HepG2 (cell line): Measurements from ENCODE around the gene CDC42SE1. TPM values are rescaled to one million over a fixed set of nuclear protein-coding genes. Genes with fewer than 3 reads are reported as not detected.

Source experiments
- CTCF ChIP-seq: sonication (generic); formaldehyde crosslinking; IDR thresholded peaks from 2 replicates; pipeline ENCODE4 v1.5.0; 2020; ENCODE audit warnings: mild to moderate bottlenecking, missing genetic modification reagents, moderate library complexity
- EP300 ChIP-seq, 3 experiments: sonication (generic) in 1 of 3; formaldehyde crosslinking in 1 of 3; IDR thresholded peaks; 2 replicates each; pipeline versions ENCODE4 v1.5.1 to v1.6.1; 2011 to 2020; ENCODE audit warnings: low read depth in 2 of 3, low read length in 2 of 3, borderline replicate concordance in 1 of 3, improper control_type of control experiment in 1 of 3, mild to moderate bottlenecking in 1 of 3, missing genetic modification reagents in 1 of 3, moderate library complexity in 1 of 3
- ESRRA ChIP-seq: sonication (generic); formaldehyde crosslinking; IDR thresholded peaks from 2 replicates; pipeline ENCODE4 v1.5.1; 2020; ENCODE audit warnings: mild to moderate bottlenecking, low read depth, missing genetic modification reagents
- HNF4G ChIP-seq, 2 experiments: sonication (generic) in 1 of 2; formaldehyde crosslinking in 1 of 2; IDR thresholded peaks; 2 replicates each; pipeline versions ENCODE4 v1.4.0 to v1.6.1; 2011 to 2020; ENCODE audit warnings: borderline replicate concordance in 2 of 2, low read depth in 2 of 2, mild to moderate bottlenecking in 2 of 2, low read length in 1 of 2, missing genetic modification reagents in 1 of 2, moderate library complexity in 1 of 2
- MAFK ChIP-seq, 2 experiments: IDR thresholded peaks in 1 of 2; conservative IDR thresholded peaks in 1 of 2; 2 replicates each; pipeline ENCODE4 v1.6.1; 2011; ENCODE audit warnings: improper control_type of control experiment in 2 of 2, low read length in 2 of 2
- PCBP2 ChIP-seq: fragments of 200-400 bp; formaldehyde crosslinking; optimal IDR thresholded peaks from 2 replicates; pipeline ENCODE3; 2018; ENCODE audit warnings: low read length, low read depth; ENCODE audit not compliant: poor library complexity, severe bottlenecking
- RFXANK ChIP-seq: IDR thresholded peaks from 2 replicates; pipeline ENCODE4 v1.6.1; 2016
- SOX5 ChIP-seq: IDR thresholded peaks from 2 replicates; pipeline ENCODE4 v1.6.1; 2016; ENCODE audit warnings: borderline replicate concordance
- ZBTB3 ChIP-seq: sonication (generic); formaldehyde crosslinking; IDR thresholded peaks from 2 replicates; pipeline ENCODE4 v1.4.0; 2020; ENCODE audit warnings: low read depth, mild to moderate bottlenecking, moderate library complexity, missing genetic modification reagents, borderline replicate concordance
- ZNF124 ChIP-seq: sonication (generic); formaldehyde crosslinking; IDR thresholded peaks from 2 replicates; pipeline ENCODE4 v1.4.0; 2020; ENCODE audit warnings: missing genetic modification reagents
- ZNF274 ChIP-seq: sonication (generic); formaldehyde crosslinking; IDR thresholded peaks from 2 replicates; pipeline ENCODE4 v1.5.1; 2020; ENCODE audit warnings: mild to moderate bottlenecking, missing genetic modification reagents
- ZNF296 ChIP-seq: sonication (generic); formaldehyde crosslinking; conservative IDR thresholded peaks from 2 replicates; pipeline ENCODE4 v1.5.0; 2020; ENCODE audit warnings: mild to moderate bottlenecking, missing genetic modification reagents
- polyA plus RNA-seq, 8 experiments: library from polyadenylated mRNA; depleted of rRNA in 3 of 8; stranded (reverse) in 7 of 8; unstranded in 1 of 8; fragments of >200 nt; fragmentation: Illumina TruSeq in 4 of 8; extraction: Trizol in 4 of 8; gene quantifications; 2 replicates each; pipeline versions ENCODE4 v1.2.1 to v1.2.3, GENCODE V29; 2011 to 2016; ENCODE audit warnings: low read depth in 4 of 8, missing spikeins in 1 of 8, mixed read lengths in 1 of 8; ENCODE audit not compliant: insufficient read depth in 1 of 8
- total RNA-seq, 5 experiments: library from RNA; depleted of rRNA; stranded (reverse); fragments of >200 nt; fragmentation: Illumina TruSeq; extraction: Trizol; gene quantifications; 2 replicates each; pipeline ENCODE4 v1.2.3, GENCODE V29; 2016; ENCODE audit warnings: low read depth in 1 of 5
- TF ChIP-seq, protein P1 (sequence below): IDR thresholded peaks from 2 replicates; pipeline ENCODE4 v1.4.0; 2020; ENCODE audit warnings: mild to moderate bottlenecking, missing genetic modification reagents
- TF ChIP-seq, protein P2 (sequence below): sonication (generic); formaldehyde crosslinking; IDR thresholded peaks from 2 replicates; pipeline ENCODE4 v1.4.0; 2020; ENCODE audit warnings: missing genetic modification reagents
- TF ChIP-seq, protein P3 (sequence below): sonication (generic); formaldehyde crosslinking; IDR thresholded peaks from 2 replicates; pipeline ENCODE4 v1.5.0; 2020; ENCODE audit warnings: mild to moderate bottlenecking, missing genetic modification reagents

Gene CDC42SE1
- total and polyA plus RNA-seq, 2 of the 13 experiments (the other 11 are each of a cell fraction or from before 2014, with no cell fraction given) = 17.6 to 17.9 TPM

DNA sequence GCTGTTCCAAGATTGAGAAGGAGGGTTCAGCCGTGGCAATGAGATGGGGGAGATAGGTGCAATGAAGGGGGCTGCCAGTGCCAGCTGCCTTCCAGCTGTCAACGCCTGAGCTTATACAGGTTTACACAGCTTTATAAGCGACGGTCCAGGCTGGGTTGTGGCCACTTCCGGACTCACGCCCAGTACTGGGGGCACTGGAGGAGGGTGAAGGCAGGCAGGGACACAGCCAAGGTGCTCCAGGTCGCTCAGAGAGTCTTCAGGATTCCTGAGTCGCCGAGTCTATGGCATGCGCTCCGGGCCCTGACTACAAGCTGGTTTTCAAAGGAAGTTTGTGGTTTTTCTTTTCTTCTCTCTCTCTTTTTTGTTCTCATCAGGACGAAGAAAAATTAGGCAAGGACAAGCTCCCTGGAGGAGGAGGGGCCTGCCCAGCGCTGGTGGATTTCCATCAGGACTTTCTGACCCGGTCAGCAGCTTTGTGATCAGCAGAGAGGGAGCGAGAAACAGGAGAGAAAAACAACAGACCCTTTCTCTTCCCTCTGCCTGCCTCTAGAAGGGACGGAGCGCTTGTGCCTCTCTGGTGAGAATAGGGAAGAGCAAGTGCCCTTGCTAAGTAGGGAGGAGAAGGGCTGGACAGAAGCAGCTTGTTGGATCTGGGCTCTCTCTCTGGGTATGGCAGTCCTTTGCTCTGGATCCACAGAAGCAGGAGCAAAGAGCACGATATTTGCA, 52.9 kb downstream of the CDC42SE1 start, which contains the start of gene MINDY1 (continued):
- peak; percentile 72 for TF ChIP-seq CTCF (CRISPR knock-in tag)
- peak; percentile 79; the same call in 1 of the 2 replicates for TF ChIP-seq ZNF274 (CRISPR knock-in tag)
- TF ChIP-seq, protein P1, sequence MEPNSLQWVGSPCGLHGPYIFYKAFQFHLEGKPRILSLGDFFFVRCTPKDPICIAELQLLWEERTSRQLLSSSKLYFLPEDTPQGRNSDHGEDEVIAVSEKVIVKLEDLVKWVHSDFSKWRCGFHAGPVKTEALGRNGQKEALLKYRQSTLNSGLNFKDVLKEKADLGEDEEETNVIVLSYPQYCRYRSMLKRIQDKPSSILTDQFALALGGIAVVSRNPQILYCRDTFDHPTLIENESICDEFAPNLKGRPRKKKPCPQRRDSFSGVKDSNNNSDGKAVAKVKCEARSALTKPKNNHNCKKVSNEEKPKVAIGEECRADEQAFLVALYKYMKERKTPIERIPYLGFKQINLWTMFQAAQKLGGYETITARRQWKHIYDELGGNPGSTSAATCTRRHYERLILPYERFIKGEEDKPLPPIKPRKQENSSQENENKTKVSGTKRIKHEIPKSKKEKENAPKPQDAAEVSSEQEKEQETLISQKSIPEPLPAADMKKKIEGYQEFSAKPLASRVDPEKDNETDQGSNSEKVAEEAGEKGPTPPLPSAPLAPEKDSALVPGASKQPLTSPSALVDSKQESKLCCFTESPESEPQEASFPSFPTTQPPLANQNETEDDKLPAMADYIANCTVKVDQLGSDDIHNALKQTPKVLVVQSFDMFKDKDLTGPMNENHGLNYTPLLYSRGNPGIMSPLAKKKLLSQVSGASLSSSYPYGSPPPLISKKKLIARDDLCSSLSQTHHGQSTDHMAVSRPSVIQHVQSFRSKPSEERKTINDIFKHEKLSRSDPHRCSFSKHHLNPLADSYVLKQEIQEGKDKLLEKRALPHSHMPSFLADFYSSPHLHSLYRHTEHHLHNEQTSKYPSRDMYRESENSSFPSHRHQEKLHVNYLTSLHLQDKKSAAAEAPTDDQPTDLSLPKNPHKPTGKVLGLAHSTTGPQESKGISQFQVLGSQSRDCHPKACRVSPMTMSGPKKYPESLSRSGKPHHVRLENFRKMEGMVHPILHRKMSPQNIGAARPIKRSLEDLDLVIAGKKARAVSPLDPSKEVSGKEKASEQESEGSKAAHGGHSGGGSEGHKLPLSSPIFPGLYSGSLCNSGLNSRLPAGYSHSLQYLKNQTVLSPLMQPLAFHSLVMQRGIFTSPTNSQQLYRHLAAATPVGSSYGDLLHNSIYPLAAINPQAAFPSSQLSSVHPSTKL (CRISPR knock-in tag) = peak; percentile 50; the same call in 1 of the 2 replicates
- TF ChIP-seq HNF4G (IDR thresholded peaks at IDR 0.05; ENCODE audit: borderline replicate concordance, low read depth, low read length) = peak; percentile 2; the same call in 1 of the 2 replicates
- TF ChIP-seq HNF4G (CRISPR knock-in tag; IDR thresholded peaks at IDR 0.05; ENCODE audit: borderline replicate concordance, low read depth) = no peak
- 0 out of 2 replicates have a peak, but pooled peaks have one; percentile 39 for TF ChIP-seq ZNF124 (CRISPR knock-in tag)
- TF ChIP-seq ZBTB3 = 0 out of 2 replicates have a peak, but pooled peaks have one; percentile 9
- 0 out of 2 replicates have a peak, but pooled peaks have one; percentile 38 for TF ChIP-seq RFXANK
- TF ChIP-seq ZNF296 = peak; percentile 74; the same call in 1 of the 2 replicates
- TF ChIP-seq, protein P2, sequence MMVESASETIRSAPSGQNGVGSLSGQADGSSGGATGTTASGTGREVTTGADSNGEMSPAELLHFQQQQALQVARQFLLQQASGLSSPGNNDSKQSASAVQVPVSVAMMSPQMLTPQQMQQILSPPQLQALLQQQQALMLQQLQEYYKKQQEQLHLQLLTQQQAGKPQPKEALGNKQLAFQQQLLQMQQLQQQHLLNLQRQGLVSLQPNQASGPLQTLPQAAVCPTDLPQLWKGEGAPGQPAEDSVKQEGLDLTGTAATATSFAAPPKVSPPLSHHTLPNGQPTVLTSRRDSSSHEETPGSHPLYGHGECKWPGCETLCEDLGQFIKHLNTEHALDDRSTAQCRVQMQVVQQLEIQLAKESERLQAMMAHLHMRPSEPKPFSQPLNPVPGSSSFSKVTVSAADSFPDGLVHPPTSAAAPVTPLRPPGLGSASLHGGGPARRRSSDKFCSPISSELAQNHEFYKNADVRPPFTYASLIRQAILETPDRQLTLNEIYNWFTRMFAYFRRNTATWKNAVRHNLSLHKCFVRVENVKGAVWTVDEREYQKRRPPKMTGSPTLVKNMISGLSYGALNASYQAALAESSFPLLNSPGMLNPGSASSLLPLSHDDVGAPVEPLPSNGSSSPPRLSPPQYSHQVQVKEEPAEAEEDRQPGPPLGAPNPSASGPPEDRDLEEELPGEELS = peak; percentile 19; the same call in 1 of the 2 replicates
- peak; percentile 27 to 65; a peak in 2 of 4 replicates for TF ChIP-seq MAFK (conservative IDR thresholded peaks at IDR 0.05 in 1 of 2, IDR thresholded peaks at IDR 0.05 in 1 of 2; ENCODE audit: low read length in 2 of 2)
- 0 out of 2 replicates have a peak, but pooled peaks have one; percentile 48 for TF ChIP-seq SOX5 (CRISPR knock-in tag)
- 0 out of 2 replicates have a peak, but pooled peaks have one; percentile 4 for TF ChIP-seq ESRRA
- TF ChIP-seq, protein P3, sequence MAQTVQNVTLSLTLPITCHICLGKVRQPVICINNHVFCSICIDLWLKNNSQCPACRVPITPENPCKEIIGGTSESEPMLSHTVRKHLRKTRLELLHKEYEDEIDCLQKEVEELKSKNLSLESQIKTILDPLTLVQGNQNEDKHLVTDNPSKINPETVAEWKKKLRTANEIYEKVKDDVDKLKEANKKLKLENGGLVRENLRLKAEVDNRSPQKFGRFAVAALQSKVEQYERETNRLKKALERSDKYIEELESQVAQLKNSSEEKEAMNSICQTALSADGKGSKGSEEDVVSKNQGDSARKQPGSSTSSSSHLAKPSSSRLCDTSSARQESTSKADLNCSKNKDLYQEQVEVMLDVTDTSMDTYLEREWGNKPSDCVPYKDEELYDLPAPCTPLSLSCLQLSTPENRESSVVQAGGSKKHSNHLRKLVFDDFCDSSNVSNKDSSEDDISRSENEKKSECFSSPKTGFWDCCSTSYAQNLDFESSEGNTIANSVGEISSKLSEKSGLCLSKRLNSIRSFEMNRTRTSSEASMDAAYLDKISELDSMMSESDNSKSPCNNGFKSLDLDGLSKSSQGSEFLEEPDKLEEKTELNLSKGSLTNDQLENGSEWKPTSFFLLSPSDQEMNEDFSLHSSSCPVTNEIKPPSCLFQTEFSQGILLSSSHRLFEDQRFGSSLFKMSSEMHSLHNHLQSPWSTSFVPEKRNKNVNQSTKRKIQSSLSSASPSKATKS (CRISPR knock-in tag) = 0 out of 2 replicates have a peak, but pooled peaks have one; percentile 43
- TF ChIP-seq EP300 (IDR thresholded peaks at IDR 0.05; ENCODE audit: low read depth in 2 of 2, low read length in 2 of 2) = peak in 1 of 2 experiments; percentile 24; a peak in 1 of 4 replicates
- TF ChIP-seq EP300 (CRISPR knock-in tag; IDR thresholded peaks at IDR 0.05; ENCODE audit: borderline replicate concordance) = no peak
- TF ChIP-seq PCBP2 = no peak
